Peyer's patch (tissue), 4 donors: ENCODE measurements around the gene ADRB2. TPM values are rescaled to one million over a fixed set of nuclear protein-coding genes. Genes with fewer than 3 reads are reported as not detected.

Source experiments
- DNase-seq, 3 donors: peaks; one replicate each; pipeline ENCODE4 v3.0.0-alpha.2; 2017 to 2019
- H3K27ac ChIP-seq, 4 donors: fragments of 200-600 bp; sonication (generic); one replicate each; pipeline ENCODE4 v1.5.1; 2016 to 2019
- H3K27me3 ChIP-seq, 2 donors: fragments of 200-600 bp; sonication (generic); one replicate each; pipeline ENCODE4 v1.5.1; 2019
- H3K36me3 ChIP-seq, 3 donors: fragments of 200-600 bp; sonication (generic); one replicate each; pipeline ENCODE4 v1.5.1; 2016 to 2019
- H3K4me1 ChIP-seq, 4 donors: fragments of 200-600 bp; sonication (generic); one replicate each; pipeline ENCODE4 v1.5.1; 2016 to 2019
- H3K4me3 ChIP-seq, 4 donors: fragments of 200-600 bp; sonication (generic); 1 replicate in 3 of 4; 2 replicates in 1 of 4; pipeline ENCODE4 v1.5.1; 2016 to 2019; ENCODE audit warnings: mild to moderate bottlenecking in 1 of 4
- H3K9me3 ChIP-seq, 4 donors: fragments of 200-600 bp; sonication (generic); one replicate each; pipeline ENCODE4 v1.5.1; 2016 to 2019; ENCODE audit warnings: mild to moderate bottlenecking in 1 of 4
- CTCF ChIP-seq, 6 experiments: fragments of 450-650 bp in 4 of 6; fragments of 200-600 bp in 2 of 6; sonication (generic) in 1 of 6; IDR thresholded peaks; one replicate each; pipeline ENCODE4 v1.5.1; 2017 to 2019; ENCODE audit warnings: antibody characterized with exemption in 6 of 6, mild to moderate bottlenecking in 3 of 6, moderate library complexity in 1 of 6
- POLR2A ChIP-seq, 2 donors: fragments of 450-650 bp; IDR thresholded peaks; one replicate each; pipeline ENCODE4 v1.5.1; 2017; ENCODE audit warnings: antibody characterized with exemption in 2 of 2, mild to moderate bottlenecking in 2 of 2, moderate library complexity in 2 of 2
- total RNA-seq, 4 donors: library from RNA; depleted of rRNA; stranded (reverse); fragments of >200 nt; gene quantifications; one replicate each; pipeline ENCODE4 v1.1.0, GENCODE V29; 2016

Gene ADRB2
- total RNA-seq, 4 donors from 2014 or later = 0.53 to 7.4 (median 1.7) TPM

DNA sequence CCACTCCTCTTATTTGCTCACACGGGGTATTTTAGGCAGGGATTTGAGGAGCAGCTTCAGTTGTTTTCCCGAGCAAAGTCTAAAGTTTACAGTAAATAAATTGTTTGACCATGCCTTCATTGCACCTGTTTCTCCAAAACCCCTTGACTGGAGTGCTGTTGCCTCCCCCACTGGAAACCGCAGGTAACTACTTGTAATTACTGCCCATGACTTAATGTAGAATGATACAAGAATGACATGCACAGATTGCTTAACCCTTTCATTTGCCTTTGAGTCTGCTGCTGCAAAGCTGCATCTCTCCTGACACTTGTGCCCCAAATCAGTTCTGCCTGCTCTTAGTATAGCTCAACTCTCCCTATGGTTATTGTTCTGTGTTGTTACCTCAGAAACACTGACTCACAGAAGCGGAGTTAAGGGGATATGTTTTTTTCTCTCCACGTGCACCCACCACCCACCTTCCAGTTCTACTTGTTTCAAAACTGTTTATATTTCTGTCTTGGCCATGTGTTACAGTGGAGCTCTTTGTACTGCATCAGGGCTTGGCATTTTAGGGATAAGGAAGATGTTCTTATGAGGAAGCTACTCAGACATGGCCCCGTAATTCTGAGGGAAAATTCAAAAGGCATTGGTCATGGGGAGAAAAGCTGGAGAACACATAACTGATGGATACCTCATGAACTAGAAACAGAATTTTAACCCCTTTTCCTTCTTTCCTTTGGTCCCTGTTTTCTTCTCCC, 2.3 kb downstream of the ADRB2 start:
- H3K4me3 ChIP-seq = peak overlapping the region; percentile 8 to 62 (median 56)
- DNase-seq = no peak
- no peaks in the 10 kb centered on the region for H3K27me3 ChIP-seq
- no peaks in the 10 kb centered on the region for H3K9me3 ChIP-seq
- no peaks in the 10 kb centered on the region for H3K36me3 ChIP-seq
- TF ChIP-seq POLR2A (IDR thresholded peaks at IDR 0.05) (no peak), CTCF (IDR thresholded peaks at IDR 0.05) (peak in 2 of 6 experiments; percentile 11 to 12)
- peaks cover 0 to 19% (median 12%) of the 10 kb centered on the region in 4 donors for H3K4me1 ChIP-seq
- H3K27ac ChIP-seq = peak overlapping the region in 2 of 4 donors; percentile 22 to 51

GRCh38 chr5:148829248-148829594, 2.8 kb downstream of the ADRB2 start:
- Histone ChIP-seq H3K4me1 (peaks cover 0 to 19% (median 12%) of the 10 kb centered on the region in 4 donors), H3K4me3 (peak overlapping the region in 2 of 4 donors; percentile 57 to 62), H3K9me3 (no peaks in the 10 kb centered on the region), H3K27ac (peak overlapping the region in 2 of 4 donors; percentile 22 to 51), H3K27me3 (no peaks in the 10 kb centered on the region), H3K36me3 (no peaks in the 10 kb centered on the region)
- no peak for TF ChIP-seq POLR2A (IDR thresholded peaks at IDR 0.05)
- no peak for TF ChIP-seq CTCF (IDR thresholded peaks at IDR 0.05)
- DNase-seq = no peak

DNA sequence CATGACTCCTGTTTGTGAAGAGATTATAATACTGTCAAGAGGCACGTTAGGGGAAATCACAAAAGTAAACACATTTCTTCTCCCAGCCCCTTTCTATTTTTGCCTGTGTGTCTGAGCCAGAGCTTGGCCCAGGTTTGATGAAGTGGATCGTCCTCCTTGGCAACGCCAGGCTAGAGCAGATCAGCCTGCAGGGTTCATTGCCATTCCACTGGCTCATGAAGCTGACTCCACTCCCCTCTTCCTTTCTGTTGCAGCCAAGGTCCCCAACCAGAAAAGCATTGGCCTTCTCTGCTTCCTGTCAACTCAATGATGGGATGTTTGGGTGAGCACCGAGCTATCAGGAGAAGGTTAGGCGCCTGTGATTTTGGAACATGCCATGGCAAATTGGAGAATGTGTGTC, 3.3 kb downstream of the ADRB2 start:
- Histone ChIP-seq H3K9me3 (no peaks in the 10 kb centered on the region), H3K27me3 (no peaks in the 10 kb centered on the region), H3K36me3 (no peaks in the 10 kb centered on the region), H3K4me1 (peaks cover 0 to 19% (median 12%) of the 10 kb centered on the region in 4 donors), H3K4me3 (peak overlapping the region in 2 of 4 donors; percentile 36 to 62), H3K27ac (peak overlapping the region in 2 of 4 donors; percentile 22 to 51)
- no peak for DNase-seq
- no peak for TF ChIP-seq POLR2A (IDR thresholded peaks at IDR 0.05)
- TF ChIP-seq CTCF (IDR thresholded peaks at IDR 0.05) = no peak

DNA sequence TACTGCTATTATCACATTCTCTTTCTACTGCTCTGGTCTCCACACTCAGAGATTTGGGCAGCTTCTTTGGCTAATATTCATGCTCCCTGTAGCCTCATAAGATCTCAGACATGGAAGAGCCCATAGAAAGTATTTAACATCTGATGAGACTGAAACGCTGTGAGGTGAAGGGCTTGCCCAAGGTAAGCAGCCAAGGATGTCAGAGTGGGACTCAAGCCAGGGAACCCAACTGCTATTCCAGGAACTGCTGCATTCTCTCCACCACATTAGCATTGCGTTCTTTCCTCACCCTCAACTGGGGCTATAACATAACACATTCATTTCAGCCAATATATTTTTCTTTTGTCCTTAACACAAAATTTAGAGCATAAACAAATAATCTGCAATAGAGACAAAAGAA, 3.8 kb downstream of the ADRB2 start:
- DNase-seq = no peak
- Histone ChIP-seq H3K27me3 (no peaks in the 10 kb centered on the region), H3K4me1 (peaks cover 0 to 19% (median 12%) of the 10 kb centered on the region in 4 donors), H3K9me3 (no peaks in the 10 kb centered on the region), H3K36me3 (no peaks in the 10 kb centered on the region), H3K4me3 (peak overlapping the region in 1 of 4 donors; percentile 62), H3K27ac (peak overlapping the region in 1 of 4 donors; percentile 51)
- no peak for TF ChIP-seq POLR2A (IDR thresholded peaks at IDR 0.05)

DNA sequence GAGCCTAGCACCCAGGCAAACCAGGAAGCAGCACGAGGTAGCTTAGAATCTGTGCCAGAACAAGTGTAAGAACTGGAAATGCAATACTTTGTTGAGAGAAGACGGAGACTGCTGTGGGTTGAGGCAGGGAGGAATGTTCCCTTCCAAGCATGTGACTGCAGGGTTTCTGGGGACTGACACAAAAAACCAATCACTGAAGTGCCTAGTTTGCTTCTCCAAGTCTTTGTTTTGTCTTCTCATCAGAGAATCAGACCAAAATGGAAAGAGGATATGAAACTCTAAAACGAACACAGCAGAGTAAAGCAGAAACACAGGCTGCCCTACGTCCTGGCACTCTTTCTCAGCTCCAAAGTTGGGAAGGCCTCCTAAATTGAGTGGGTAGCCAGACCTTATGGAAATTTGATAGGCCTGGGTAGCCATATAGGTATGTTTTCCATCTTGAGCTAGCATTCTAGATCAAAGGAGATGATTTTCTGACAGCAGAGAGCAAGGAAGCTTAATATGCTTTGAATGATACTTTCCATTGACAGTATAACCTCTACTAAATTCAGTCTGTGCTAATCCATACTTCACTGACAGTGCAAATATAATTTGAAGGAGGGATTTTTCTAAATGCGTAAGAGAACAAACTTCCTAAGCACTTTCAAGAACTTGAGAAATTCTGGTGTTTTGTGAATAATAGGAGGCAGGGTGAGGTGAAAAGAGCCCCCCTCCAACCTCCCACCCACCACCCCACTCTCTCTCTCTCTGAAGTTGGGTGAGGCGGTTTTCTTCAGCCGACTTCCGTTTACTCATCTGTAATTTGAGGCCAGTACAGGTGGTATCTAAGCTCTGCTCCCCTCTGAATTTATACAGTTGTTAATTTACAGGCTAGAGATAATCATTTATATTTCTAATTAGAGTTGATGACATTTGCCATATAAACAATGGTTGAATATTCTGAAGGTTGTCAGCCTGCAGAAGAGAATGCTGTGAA, 5.5 kb downstream of the ADRB2 start:
- peak overlapping the region in 3 of 4 donors; percentile 5 to 73 (median 64) for H3K27ac ChIP-seq
- no peak for TF ChIP-seq CTCF (IDR thresholded peaks at IDR 0.05)
- TF ChIP-seq POLR2A (IDR thresholded peaks at IDR 0.05) = no peak

More for the DNA sequence above, 5.5 kb downstream of the ADRB2 start:
- no peaks in the 10 kb centered on the region for H3K9me3 ChIP-seq
- peak overlapping the region in 1 of 4 donors; percentile 5 for H3K4me3 ChIP-seq
- H3K36me3 ChIP-seq = no peaks in the 10 kb centered on the region
- H3K4me1 ChIP-seq = peaks cover 0 to 19% (median 7%) of the 10 kb centered on the region in 4 donors
- DNase-seq = peak in 2 of 3 donors; percentile 29 to 54
- no peaks in the 10 kb centered on the region for H3K27me3 ChIP-seq
